ENCODE data around the gene GRM8.

- no peak for TF ChIP-seq POLR2A (IDR thresholded peaks at IDR 0.05)
- no peak for TF ChIP-seq CTCF (IDR thresholded peaks at IDR 0.05)
Observed at GRCh38 chr7:127034186-127034806, 218.4 kb downstream of the GRM8 start.
